Aorta (tissue), 5 donors: Measurements from ENCODE around the gene PUM1. TPM values are rescaled to one million over a fixed set of nuclear protein-coding genes. Genes with fewer than 3 reads are reported as not detected.

Experiments used
- ATAC-seq: fragments of 200-7000 bp; cut with Tn5 transposase; one replicate; pipeline ENCODE4 v1.9.1; 2022; ENCODE audit warnings: moderate library complexity; ENCODE audit not compliant: low FRiP score
- DNase-seq, 2 donors: peaks; one replicate each; pipeline ENCODE4 v3.0.0-alpha.2; 2020
- H3K27ac ChIP-seq, 2 donors: one replicate each; pipeline ENCODE4 v1.5.1; 2013; ENCODE audit warnings: low read length in 2 of 2, mild to moderate bottlenecking in 2 of 2, moderate library complexity in 2 of 2, control low read depth in 1 of 2, inconsistent platforms in 1 of 2, low read depth in 1 of 2
- H3K27me3 ChIP-seq, 2 donors: one replicate each; pipeline ENCODE4 v1.6.1; 2013; ENCODE audit warnings: control low read depth in 1 of 2, low read length in 1 of 2, mild to moderate bottlenecking in 1 of 2, moderate library complexity in 1 of 2; ENCODE audit not compliant: insufficient read depth in 2 of 2, control insufficient read depth in 1 of 2
- H3K36me3 ChIP-seq, 2 donors: one replicate each; pipeline ENCODE4 v1.6.1; 2013; ENCODE audit warnings: control low read depth in 1 of 2, low read length in 1 of 2, mild to moderate bottlenecking in 1 of 2; ENCODE audit not compliant: insufficient read depth in 2 of 2, control insufficient read depth in 1 of 2
- H3K4me1 ChIP-seq, 2 donors: one replicate each; pipeline ENCODE4 v1.6.1; 2013; ENCODE audit warnings: low read length in 2 of 2, control low read depth in 1 of 2, mild to moderate bottlenecking in 1 of 2, moderate library complexity in 1 of 2; ENCODE audit not compliant: insufficient read depth in 2 of 2, control insufficient read depth in 1 of 2
- H3K4me3 ChIP-seq, 2 donors: one replicate each; pipeline ENCODE4 v1.5.1; 2013; ENCODE audit warnings: low read length in 2 of 2, control low read depth in 1 of 2, mild to moderate bottlenecking in 1 of 2
- H3K9me3 ChIP-seq: one replicate; pipeline ENCODE4 v1.6.1; 2013; ENCODE audit warnings: mild to moderate bottlenecking, low read length; ENCODE audit not compliant: control insufficient read depth
- WGBS, 2 donors: extraction: QIAGEN DNeasy Blood & Tissue Kit; methylation state at CpG; one replicate each; pipeline ENCODE4 v1.1.7; 2013; 5-methylcytosine and 5-hydroxymethylcytosine counted together
- intact Hi-C, 2 donors: fragments of 100-400 bp; cut with DNase I; formaldehyde crosslinking; loops; one replicate each; pipeline versions ENCODE4 v1.14.2 to v1.15.0; 2022
- polyA plus RNA-seq, 2 donors: library from polyadenylated mRNA; stranded (reverse); fragments of 200-250 nt; gene quantifications; one replicate each; pipeline ENCODE4 v1.2.3, GENCODE V29; 2013
- total RNA-seq, 2 donors: library from RNA; stranded (reverse); fragmentation: NEBNext Ultra II Directional; extraction: Animal tissue kit (Norgen Biotek cat#: 25700); gene quantifications; one replicate each; pipeline ENCODE4 v1.2.1, GENCODE V29; 2021
- donor health status: healthy with polysubstance abuse.
- donor health status: Bipolar disorder and iron deficiency.
- donor health status: DM: no; HTN: no; CAD: no.
- donor health status: DM: no; HTN: no; CAD: no.
- donor health status: DM: yes; HTN: yes; CAD: no.

Gene PUM1
- total and polyA plus RNA-seq, 4 donors, result 13.1 to 120 (median 63.2) TPM

GRCh38 chr1:30998887-30999286 is 66.6 kb downstream of the PUM1 start:
- intact Hi-C loops, result no loop called here
- H3K4me1 ChIP-seq, result no peaks in the 10 kb centered on the region
- no peak for ATAC-seq
- no peak overlapping the region for H3K27ac ChIP-seq
- no peak overlapping the region for H3K4me3 ChIP-seq
- H3K27me3 ChIP-seq, result no peaks in the 10 kb centered on the region
- DNase-seq, result no peak
- H3K36me3 ChIP-seq, result peaks cover 0 to 3% of the 10 kb centered on the region in 2 donors
- no peaks in the 10 kb centered on the region for H3K9me3 ChIP-seq
- WGBS, 2 donors, result 97 to 100% methylated on average over 1 of the region's 1 CpG

GRCh38 chr1:30998171-30998570 is 67.3 kb downstream of the PUM1 start:
- Histone ChIP-seq H3K36me3 (peaks cover 0 to 1% of the 10 kb centered on the region in 2 donors), H3K4me3 (no peak overlapping the region), H3K27ac (no peak overlapping the region), H3K4me1 (no peaks in the 10 kb centered on the region), H3K27me3 (no peaks in the 10 kb centered on the region), H3K9me3 (no peaks in the 10 kb centered on the region)
- DNase-seq (no peak), ATAC-seq (no peak)
- 94 to 98% methylated on average over 5 of the region's 5 CpGs for WGBS, 2 donors
- intact Hi-C loops, result no loop called here

- intact Hi-C loops, result no loop called here
- 94 to 95% methylated on average over 9 of the region's 9 CpGs for WGBS, 2 donors
Observed at GRCh38 chr1:30997463-30998057, 68.0 kb downstream of the PUM1 start.

GRCh38 chr1:30995990-30996612 is 69.4 kb downstream of the PUM1 start:
- intact Hi-C loops, result no loop called here
- H3K27ac ChIP-seq, result no peak overlapping the region
- no peaks in the 10 kb centered on the region for H3K4me1 ChIP-seq
- ATAC-seq (no peak), DNase-seq (no peak)
- 58% methylated on average over 3 of the region's 3 CpGs for WGBS, 2 donors
- H3K27me3 ChIP-seq, result no peaks in the 10 kb centered on the region
- H3K4me3 ChIP-seq, result no peak overlapping the region
- no peaks in the 10 kb centered on the region for H3K9me3 ChIP-seq
- H3K36me3 ChIP-seq, result peaks cover 3 to 6% of the 10 kb centered on the region in 2 donors

More at GRCh38 chr1:30997463-30998057, 68.0 kb downstream of the PUM1 start:
- Histone ChIP-seq H3K4me1 (no peaks in the 10 kb centered on the region), H3K9me3 (no peaks in the 10 kb centered on the region), H3K27me3 (no peaks in the 10 kb centered on the region), H3K27ac (no peak overlapping the region), H3K36me3 (peaks cover 0 to 1% of the 10 kb centered on the region in 2 donors), H3K4me3 (no peak overlapping the region)
- DNase-seq, result no peak
- ATAC-seq, result no peak

GRCh38 chr1:30991862-30992606 is 73.5 kb downstream of the PUM1 start:
- intact Hi-C loops, result no loop called here
- WGBS, 2 donors, result 74 to 77% methylated on average over 6 of the region's 6 CpGs
- DNase-seq (no peak), ATAC-seq (no peak)
- H3K9me3 ChIP-seq, result no peaks in the 10 kb centered on the region
- H3K4me3 ChIP-seq, result no peak overlapping the region
- no peak overlapping the region for H3K27ac ChIP-seq
- H3K27me3 ChIP-seq, result no peaks in the 10 kb centered on the region
- peaks cover 2 to 6% of the 10 kb centered on the region in 2 donors for H3K36me3 ChIP-seq
- no peaks in the 10 kb centered on the region for H3K4me1 ChIP-seq

- Histone ChIP-seq H3K27ac (no peak overlapping the region), H3K27me3 (no peaks in the 10 kb centered on the region), H3K9me3 (no peaks in the 10 kb centered on the region), H3K4me3 (no peak overlapping the region), H3K36me3 (peaks cover 2 to 6% of the 10 kb centered on the region in 2 donors), H3K4me1 (no peaks in the 10 kb centered on the region)
- intact Hi-C loops, result no loop called here
- no peak for DNase-seq
- WGBS, 2 donors, result 69 to 72% methylated on average over 3 of the region's 3 CpGs
- ATAC-seq, result no peak
Observed at GRCh38 chr1:30990591-30990990, 74.9 kb downstream of the PUM1 start.

GRCh38 chr1:30988045-30988444 is 77.5 kb downstream of the PUM1 start:
- no peaks in the 10 kb centered on the region for H3K9me3 ChIP-seq
- no peak overlapping the region for H3K4me3 ChIP-seq
- peaks cover 0 to 7% of the 10 kb centered on the region in 2 donors for H3K4me1 ChIP-seq
- WGBS, 2 donors, result 90 to 91% methylated on average over 1 of the region's 1 CpG
- H3K27ac ChIP-seq, result no peak overlapping the region
- intact Hi-C loops, result no loop called here
- H3K36me3 ChIP-seq, result peaks cover 2 to 6% of the 10 kb centered on the region in 2 donors
- no peaks in the 10 kb centered on the region for H3K27me3 ChIP-seq
- DNase-seq (no peak), ATAC-seq (no peak)

- intact Hi-C loops, result no loop called here
- ATAC-seq, result no peak
- WGBS, 2 donors, result 23 to 25% methylated on average over 3 of the region's 3 CpGs
- no peak for DNase-seq
- Histone ChIP-seq H3K4me1 (peaks cover 1 to 8% of the 10 kb centered on the region in 2 donors), H3K27me3 (no peaks in the 10 kb centered on the region), H3K9me3 (no peaks in the 10 kb centered on the region), H3K36me3 (no peaks in the 10 kb centered on the region), H3K27ac (no peak overlapping the region), H3K4me3 (no peak overlapping the region)
Observed at GRCh38 chr1:30986755-30987154, 78.8 kb downstream of the PUM1 start.
